K562 (cell line): ENCODE measurements around the gene UNKL. TPM values are rescaled to one million over a fixed set of nuclear protein-coding genes. Genes with fewer than 3 reads are reported as not detected.
A peak's percentile ranks its signal among the peaks of the same experiment; 100 is the strongest.

ENCODE experiments used
- CTCFL ChIP-seq: IDR thresholded peaks from 2 replicates; pipeline ENCODE4 v1.6.1; 2011; ENCODE audit warnings: borderline replicate concordance, low read depth, mild to moderate bottlenecking, moderate library complexity, low read length; ENCODE audit not compliant: insufficient read depth, poor library complexity, severe bottlenecking
- REST ChIP-seq, 2 experiments: fragments of 450-650 bp; formaldehyde crosslinking in 1 of 2; IDR thresholded peaks; 2 replicates each; pipeline versions ENCODE4 v1.4.0 to v1.6.1; 2014 to 2020; ENCODE audit warnings: mild to moderate bottlenecking in 2 of 2, borderline replicate concordance in 1 of 2, low read depth in 1 of 2
- SREBF2 ChIP-seq: sonication (generic); formaldehyde crosslinking; IDR thresholded peaks from 2 replicates; pipeline ENCODE4 v1.4.0; 2020; ENCODE audit warnings: mild to moderate bottlenecking, missing genetic modification reagents
- ZBTB1 ChIP-seq: sonication (generic); formaldehyde crosslinking; IDR thresholded peaks from 2 replicates; pipeline ENCODE4 v1.8.1; 2023; ENCODE audit warnings: missing genetic modification reagents, low read depth, mild to moderate bottlenecking, borderline replicate concordance
- ZNF263 ChIP-seq: sonication (generic); formaldehyde crosslinking; IDR thresholded peaks from 2 replicates; pipeline ENCODE4 v1.8.0; 2022; ENCODE audit warnings: mild to moderate bottlenecking, missing genetic modification reagents, borderline replicate concordance
- ZNF347 ChIP-seq: fragments of 450-650 bp; formaldehyde crosslinking; IDR thresholded peaks from 2 replicates; pipeline ENCODE4 v1.4.0; 2020; ENCODE audit warnings: low read depth, mild to moderate bottlenecking, moderate library complexity
- ZNF518B ChIP-seq: fragments of 250-450 bp; sonication (Bioruptor Pico); IDR thresholded peaks from 2 replicates; pipeline ENCODE4 v1.5.0; 2021; ENCODE audit warnings: mild to moderate bottlenecking, moderate library complexity
- polyA plus RNA-seq, 8 experiments: library from polyadenylated mRNA; depleted of rRNA in 4 of 8; stranded (reverse) in 5 of 8; unstranded in 3 of 8; fragments of >200 nt; fragmentation: Nextera tagmentation in 2 of 8; fragmentation: Illumina TruSeq in 1 of 8; extraction: Ambion mirVana in 2 of 8; extraction: Trizol in 1 of 8; gene quantifications; 2 replicates each; pipeline versions ENCODE4 v1.2.1 to v1.2.3, GENCODE V29; 2011 to 2014; ENCODE audit warnings: inconsistent platforms in 1 of 8, missing spikeins in 1 of 8
- total RNA-seq, 7 experiments: library from RNA; depleted of rRNA in 6 of 7; stranded (reverse); fragments of >200 nt in 6 of 7; fragmentation: Illumina TruSeq in 2 of 7; extraction: Trizol in 2 of 7; gene quantifications; 2 replicates each; pipeline versions ENCODE4 v1.2.1 to v1.2.3, GENCODE V29; 2011 to 2021; ENCODE audit warnings: low replicate concordance in 1 of 7
- TF ChIP-seq, protein P1 (sequence below), 2 experiments: IDR thresholded peaks; 2 replicates each; pipeline ENCODE4 v1.6.1; 2011; ENCODE audit warnings: borderline replicate concordance in 1 of 2, control low read depth in 1 of 2, low read depth in 1 of 2, low read length in 1 of 2, mild to moderate bottlenecking in 1 of 2, mixed read lengths in 1 of 2, moderate library complexity in 1 of 2; ENCODE audit not compliant: insufficient read depth in 1 of 2, insufficient read length in 1 of 2, poor library complexity in 1 of 2, severe bottlenecking in 1 of 2; ENCODE audit errors: extremely low read depth in 1 of 2

The UNKL gene
- total and polyA plus RNA-seq, 9 of the 15 experiments (the other 6 are each of a cell fraction or from before 2014, with no cell fraction given): 0.37 to 30.2 (median 5.1) TPM

GRCh38 chr16:1351582-1352362 is 62.7 kb downstream of the UNKL start, which contains the start of the genes GNPTG and TSR3 (continued):
- peak; percentile 95 for TF ChIP-seq REST (IDR thresholded peaks at IDR 0.05; ENCODE audit: borderline replicate concordance)
- peak; percentile 64; the same call in 1 of the 2 replicates for TF ChIP-seq REST (CRISPR knock-in tag; IDR thresholded peaks at IDR 0.05; ENCODE audit: low read depth)
- no peak for TF ChIP-seq ZNF347
- TF ChIP-seq ZBTB1 (CRISPR knock-in tag): no peak
- no peak for TF ChIP-seq SREBF2 (CRISPR knock-in tag)
- TF ChIP-seq, protein P1, sequence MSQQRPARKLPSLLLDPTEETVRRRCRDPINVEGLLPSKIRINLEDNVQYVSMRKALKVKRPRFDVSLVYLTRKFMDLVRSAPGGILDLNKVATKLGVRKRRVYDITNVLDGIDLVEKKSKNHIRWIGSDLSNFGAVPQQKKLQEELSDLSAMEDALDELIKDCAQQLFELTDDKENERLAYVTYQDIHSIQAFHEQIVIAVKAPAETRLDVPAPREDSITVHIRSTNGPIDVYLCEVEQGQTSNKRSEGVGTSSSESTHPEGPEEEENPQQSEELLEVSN (IDR thresholded peaks at IDR 0.05; ENCODE audit: borderline replicate concordance in 1 of 2, extremely low read depth in 1 of 2, insufficient read depth in 1 of 2, insufficient read length in 1 of 2, low read depth in 1 of 2, low read length in 1 of 2, poor library complexity in 1 of 2, severe bottlenecking in 1 of 2): peak; percentile 40 to 84
- TF ChIP-seq ZNF518B (CRISPR knock-in tag): no peak
- TF ChIP-seq CTCFL: peak; percentile 85
- no peak for TF ChIP-seq ZNF263 (CRISPR knock-in tag)
